GM19452 (cell line): ENCODE measurements around the gene DDOST.

ENCODE experiments used
- ATAC-seq: cut with Tn5 transposase; IDR thresholded peaks from one replicate; pipeline ENCODE4 v1.9.1; 2021; ENCODE audit not compliant: unreplicated experiment

Gene DDOST

GRCh38 chr1:20663365-20663764 lies 2.2 kb upstream of the DDOST start:
- no peak for ATAC-seq

- no peak for ATAC-seq
Measured at GRCh38 chr1:20662110-20662475, 924 bp upstream of the DDOST start.

- ATAC-seq, result peak; percentile 17
Measured at GRCh38 chr1:20660847-20661206, 342 bp downstream of the DDOST start.

GRCh38 chr1:20660363-20660762 lies 806 bp downstream of the DDOST start:
- no peak for ATAC-seq

GRCh38 chr1:20658166-20658915 lies 2.8 kb downstream of the DDOST start:
- no peak for ATAC-seq

- no peak for ATAC-seq
Measured at GRCh38 chr1:20657024-20657423, 4.1 kb downstream of the DDOST start.

GRCh38 chr1:20654104-20654690 lies 7.0 kb downstream of the DDOST start:
- ATAC-seq, result no peak

GRCh38 chr1:20652300-20652699 lies 8.9 kb downstream of the DDOST start:
- ATAC-seq, result no peak

- ATAC-seq, result no peak
Measured at GRCh38 chr1:20648946-20649345, 12.2 kb downstream of the DDOST start.

GRCh38 chr1:20648438-20648837 lies 12.7 kb downstream of the DDOST start:
- no peak for ATAC-seq

GRCh38 chr1:20645414-20645813 lies 15.8 kb downstream of the DDOST start:
- no peak for ATAC-seq

GRCh38 chr1:20644416-20644815 lies 16.8 kb downstream of the DDOST start:
- ATAC-seq, result no peak

GRCh38 chr1:20643080-20643479 lies 18.1 kb downstream of the DDOST start:
- ATAC-seq, result no peak

GRCh38 chr1:20641975-20642374 lies 19.2 kb downstream of the DDOST start:
- ATAC-seq, result no peak

- no peak for ATAC-seq
Measured at GRCh38 chr1:20640183-20640597, 21.0 kb downstream of the DDOST start.

- ATAC-seq, result no peak
Measured at GRCh38 chr1:20636785-20637347, 24.3 kb downstream of the DDOST start.

- no peak for ATAC-seq
Measured at GRCh38 chr1:20634594-20635084, 26.5 kb downstream of the DDOST start.

GRCh38 chr1:20634065-20634593 lies 27.0 kb downstream of the DDOST start:
- no peak for ATAC-seq

- ATAC-seq, result peak; percentile 65
Measured at GRCh38 chr1:20633190-20634064, 27.7 kb downstream of the DDOST start, which contains the start of gene PINK1. PINK1 (plus strand) TSS chr1:20633458; CDS start chr1:20633549, 91 bp downstream.

GRCh38 chr1:20632386-20632785 lies 28.8 kb downstream of the DDOST start:
- ATAC-seq, result no peak

- ATAC-seq, result no peak
Measured at GRCh38 chr1:20630729-20631128, 30.4 kb downstream of the DDOST start.
